Measurements from ENCODE around the gene PNMA6F. TPM values are rescaled to one million over a fixed set of nuclear protein-coding genes. Genes with fewer than 3 reads are reported as not detected.

Gene PNMA6F
- polyA plus RNA-seq, 1 experiment: not detected

DNA sequence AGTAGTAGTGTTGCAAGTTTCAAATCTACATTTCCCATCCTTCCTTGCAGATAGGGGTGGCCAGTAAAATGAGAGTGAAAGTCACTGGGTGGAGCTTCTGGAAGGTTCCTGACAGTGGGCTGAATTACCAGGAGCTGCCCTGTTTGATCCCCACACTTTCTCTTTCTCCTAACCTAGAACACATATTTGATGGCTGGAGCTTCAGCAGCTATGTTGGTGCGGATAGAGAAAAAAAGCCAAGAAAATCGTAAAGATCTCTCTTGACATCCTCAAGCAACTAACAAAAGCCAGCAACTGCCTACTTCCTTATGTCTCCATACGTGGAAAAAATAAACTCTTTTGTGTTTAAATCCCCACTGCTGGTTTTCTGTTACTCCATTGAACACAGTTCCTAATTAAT is 44.6 kb upstream of the PNMA6F start:
- no peak for DNase-seq (ENCODE audit: low read depth, low spot score)
- ChIA-PET POLR2A (no interaction called here), CTCF (no interaction called here)
- Histone ChIP-seq H3K4me3 (ENCODE audit: low read depth, low read length) (no peak overlapping the region), H3K27me3 (ENCODE audit: control insufficient read depth, insufficient read depth, low read length) (peaks cover 2% of the 10 kb centered on the region), H3K9me3 (ENCODE audit: control insufficient read depth, insufficient read depth, low read length) (no peaks in the 10 kb centered on the region), H3K27ac (ENCODE audit: low read depth, low read length) (no peak overlapping the region)
- TF ChIP-seq, protein P1, sequence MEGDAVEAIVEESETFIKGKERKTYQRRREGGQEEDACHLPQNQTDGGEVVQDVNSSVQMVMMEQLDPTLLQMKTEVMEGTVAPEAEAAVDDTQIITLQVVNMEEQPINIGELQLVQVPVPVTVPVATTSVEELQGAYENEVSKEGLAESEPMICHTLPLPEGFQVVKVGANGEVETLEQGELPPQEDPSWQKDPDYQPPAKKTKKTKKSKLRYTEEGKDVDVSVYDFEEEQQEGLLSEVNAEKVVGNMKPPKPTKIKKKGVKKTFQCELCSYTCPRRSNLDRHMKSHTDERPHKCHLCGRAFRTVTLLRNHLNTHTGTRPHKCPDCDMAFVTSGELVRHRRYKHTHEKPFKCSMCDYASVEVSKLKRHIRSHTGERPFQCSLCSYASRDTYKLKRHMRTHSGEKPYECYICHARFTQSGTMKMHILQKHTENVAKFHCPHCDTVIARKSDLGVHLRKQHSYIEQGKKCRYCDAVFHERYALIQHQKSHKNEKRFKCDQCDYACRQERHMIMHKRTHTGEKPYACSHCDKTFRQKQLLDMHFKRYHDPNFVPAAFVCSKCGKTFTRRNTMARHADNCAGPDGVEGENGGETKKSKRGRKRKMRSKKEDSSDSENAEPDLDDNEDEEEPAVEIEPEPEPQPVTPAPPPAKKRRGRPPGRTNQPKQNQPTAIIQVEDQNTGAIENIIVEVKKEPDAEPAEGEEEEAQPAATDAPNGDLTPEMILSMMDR (IDR thresholded peaks at IDR 0.05; ENCODE audit: low read depth, low read length): no peak

DNA sequence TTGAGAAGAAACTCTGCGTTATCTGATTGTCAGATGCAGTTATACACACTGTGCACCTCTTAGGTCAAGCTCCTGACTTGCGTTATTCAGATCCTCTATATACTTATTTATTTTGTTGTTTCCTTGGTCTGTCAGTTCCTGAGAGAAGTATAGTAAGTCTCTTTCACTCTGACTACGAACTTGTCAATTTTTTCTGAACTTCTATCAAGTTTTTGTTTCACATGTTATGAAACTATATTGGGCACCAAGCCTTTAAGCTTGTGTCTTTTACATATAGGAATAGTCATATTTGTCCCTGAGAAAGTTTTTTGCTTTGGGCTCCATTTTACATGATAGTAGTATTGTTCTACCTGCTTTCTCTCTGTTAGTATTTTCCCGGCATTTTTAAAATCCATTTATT is 44.1 kb upstream of the PNMA6F start:
- ChIA-PET POLR2A (no interaction called here), CTCF (no interaction called here)
- H3K27me3 ChIP-seq (ENCODE audit: control insufficient read depth, insufficient read depth, low read length): peaks cover 2% of the 10 kb centered on the region
- no peak overlapping the region for H3K4me3 ChIP-seq (ENCODE audit: low read depth, low read length)
- DNase-seq (ENCODE audit: low read depth, low spot score): no peak
- H3K9me3 ChIP-seq (ENCODE audit: control insufficient read depth, insufficient read depth, low read length): no peaks in the 10 kb centered on the region
- TF ChIP-seq, protein P1 (IDR thresholded peaks at IDR 0.05; ENCODE audit: low read depth, low read length): no peak
- H3K27ac ChIP-seq (ENCODE audit: low read depth, low read length): no peak overlapping the region

DNA sequence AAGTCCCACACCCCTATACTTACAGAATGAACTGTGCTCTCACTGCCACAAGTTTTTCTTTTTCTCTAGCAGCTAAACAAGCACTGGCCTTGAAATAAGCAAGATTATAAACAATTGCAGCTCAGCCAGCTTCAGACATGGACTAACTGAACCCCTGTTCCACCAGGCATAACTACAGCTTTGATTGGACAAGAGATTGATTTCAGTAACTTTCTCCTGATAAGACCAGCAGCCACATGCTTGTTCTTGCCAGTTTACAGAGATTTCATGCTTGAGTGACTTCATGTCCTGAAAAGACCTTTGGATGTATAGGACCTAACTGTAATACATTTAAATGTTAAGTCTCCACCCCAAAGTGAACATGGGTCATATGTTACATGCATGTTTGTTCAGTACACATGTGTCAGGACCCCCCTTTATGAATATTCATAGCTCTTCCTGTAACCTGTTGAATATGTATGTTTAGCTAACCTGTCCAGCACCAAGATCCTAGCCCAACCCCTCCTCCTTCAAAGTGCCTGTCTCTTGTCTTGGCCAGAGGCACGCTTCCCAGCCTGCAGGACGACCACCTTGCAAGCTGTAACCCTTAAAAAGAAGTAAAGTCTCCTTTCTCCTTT is 40.3 kb upstream of the PNMA6F start:
- no peaks in the 10 kb centered on the region for H3K9me3 ChIP-seq (ENCODE audit: control insufficient read depth, insufficient read depth, low read length)
- no peak for DNase-seq (ENCODE audit: low read depth, low spot score)
- H3K27ac ChIP-seq (ENCODE audit: low read depth, low read length): no peak overlapping the region
- H3K27me3 ChIP-seq (ENCODE audit: control insufficient read depth, insufficient read depth, low read length): peaks cover 2% of the 10 kb centered on the region
- TF ChIP-seq, protein P1 (IDR thresholded peaks at IDR 0.05; ENCODE audit: low read depth, low read length): no peak
- CTCF ChIA-PET: no interaction called here
- H3K4me3 ChIP-seq (ENCODE audit: low read depth, low read length): no peak overlapping the region
- POLR2A ChIA-PET: no interaction called here

DNA sequence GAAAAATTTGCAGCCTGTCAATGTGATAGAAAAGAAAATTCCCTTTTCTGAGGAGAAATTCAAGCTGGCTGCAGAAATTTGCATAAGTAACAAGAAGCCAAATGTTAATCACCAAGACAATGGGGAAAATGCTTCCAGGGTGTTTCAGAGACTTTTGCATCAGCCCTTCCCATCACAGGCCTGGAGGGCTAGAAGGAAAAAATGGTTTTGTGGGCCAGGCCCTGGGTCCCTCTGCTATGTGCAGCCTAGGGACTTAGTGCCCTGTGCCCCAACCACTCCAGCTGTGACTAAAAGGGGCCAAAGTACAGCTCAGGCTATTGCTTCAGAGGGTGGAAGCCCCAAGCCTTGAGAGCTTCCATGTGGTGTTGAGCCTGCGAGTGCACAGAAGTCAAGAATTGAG is 36.3 kb upstream of the PNMA6F start:
- no peak for DNase-seq (ENCODE audit: low read depth, low spot score)
- ChIA-PET POLR2A (no interaction called here), CTCF (no interaction called here)
- H3K9me3 ChIP-seq (ENCODE audit: control insufficient read depth, insufficient read depth, low read length): no peaks in the 10 kb centered on the region
- TF ChIP-seq, protein P1 (IDR thresholded peaks at IDR 0.05; ENCODE audit: low read depth, low read length): no peak
- H3K4me3 ChIP-seq (ENCODE audit: low read depth, low read length): no peak overlapping the region
- no peak overlapping the region for H3K27ac ChIP-seq (ENCODE audit: low read depth, low read length)
- H3K27me3 ChIP-seq (ENCODE audit: control insufficient read depth, insufficient read depth, low read length): peaks cover 2% of the 10 kb centered on the region

DNA sequence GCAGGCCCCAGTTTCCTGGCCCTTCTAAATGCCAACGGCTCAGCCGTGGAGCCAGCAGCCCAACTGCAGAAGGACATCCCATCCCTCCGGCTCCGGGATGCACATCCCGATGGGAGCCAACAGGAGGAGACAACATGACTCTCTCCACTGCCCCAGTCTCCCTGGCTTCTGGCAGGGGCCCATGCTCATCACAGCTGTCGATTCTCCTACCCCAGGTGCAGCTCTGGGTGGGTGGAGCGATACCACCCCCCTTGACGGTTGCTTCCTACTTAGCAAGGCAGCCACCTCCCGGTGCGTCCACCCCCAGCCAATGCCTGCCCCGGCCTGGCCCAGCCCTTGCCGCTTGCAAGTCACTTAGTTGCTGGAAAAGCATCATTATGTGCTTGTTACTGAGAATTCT is 31.8 kb upstream of the PNMA6F start:
- Histone ChIP-seq H3K27me3 (ENCODE audit: control insufficient read depth, insufficient read depth, low read length) (no peaks in the 10 kb centered on the region), H3K4me3 (ENCODE audit: low read depth, low read length) (no peak overlapping the region), H3K27ac (ENCODE audit: low read depth, low read length) (no peak overlapping the region), H3K9me3 (ENCODE audit: control insufficient read depth, insufficient read depth, low read length) (no peaks in the 10 kb centered on the region)
- CTCF ChIA-PET: no interaction called here
- POLR2A ChIA-PET: interaction anchor here (0.7 kb wide), 1 partner anchor 19 kb away, joined by 3 read pairs; no protein-coding TSS in a partner anchor
- DNase-seq (ENCODE audit: low read depth, low spot score): no peak
- TF ChIP-seq, protein P1 (IDR thresholded peaks at IDR 0.05; ENCODE audit: low read depth, low read length): no peak

All from AG04450 (cell line).